IPS-18c (cell line): Measurements from ENCODE around the gene LDLRAP1.
"Not testable (repeated sequence)": the region's sequence is repeated elsewhere in the genome, so short reads cannot be mapped to it uniquely, and the experiment has no call there.

Source experiments
- H3K4me3 ChIP-seq: 2 replicates; pipeline ENCODE4 v1.7.0; 2013; ENCODE audit warnings: low read depth, mild to moderate bottlenecking, low read length, moderate library complexity; ENCODE audit not compliant: insufficient read depth
- H3K9me3 ChIP-seq: one replicate; pipeline ENCODE4 v1.6.1; 2013; ENCODE audit warnings: mild to moderate bottlenecking, low read length, moderate library complexity; ENCODE audit not compliant: control insufficient read depth, insufficient read depth

Gene LDLRAP1

GRCh38 chr1:25579292-25580252 is 36.2 kb downstream of the LDLRAP1 start:
- H3K9me3 ChIP-seq: peaks cover 2% of the 10 kb centered on the region
- no peak overlapping the region for H3K4me3 ChIP-seq

- Histone ChIP-seq H3K9me3 (peaks cover 2% of the 10 kb centered on the region), H3K4me3 (no peak overlapping the region)
Observed at GRCh38 chr1:25580927-25581326, 37.5 kb downstream of the LDLRAP1 start.

- H3K9me3 ChIP-seq: peaks cover 2% of the 10 kb centered on the region
Observed at GRCh38 chr1:25581764-25582163, 38.4 kb downstream of the LDLRAP1 start.

GRCh38 chr1:25583519-25584370 is 40.3 kb downstream of the LDLRAP1 start:
- Histone ChIP-seq H3K9me3 (peaks cover 2% of the 10 kb centered on the region), H3K4me3 (no peak overlapping the region)

More at GRCh38 chr1:25581764-25582163, 38.4 kb downstream of the LDLRAP1 start:
- H3K4me3 ChIP-seq: no peak overlapping the region

GRCh38 chr1:25586181-25586588 is 42.8 kb downstream of the LDLRAP1 start:
- no peak overlapping the region for H3K4me3 ChIP-seq
- H3K9me3 ChIP-seq: peaks cover 2% of the 10 kb centered on the region

GRCh38 chr1:25587290-25587689 is 43.9 kb downstream of the LDLRAP1 start:
- H3K4me3 ChIP-seq: no peak overlapping the region
- peaks cover 2% of the 10 kb centered on the region for H3K9me3 ChIP-seq

GRCh38 chr1:25588224-25588623 is 44.8 kb downstream of the LDLRAP1 start:
- H3K4me3 ChIP-seq, H3K9me3 ChIP-seq: not testable (repeated sequence)

- not testable (repeated sequence) for H3K4me3 ChIP-seq, H3K9me3 ChIP-seq
Observed at GRCh38 chr1:25588786-25589185, 45.4 kb downstream of the LDLRAP1 start.

- Histone ChIP-seq H3K9me3 (no peaks in the 10 kb centered on the region), H3K4me3 (no peak overlapping the region)
Observed at GRCh38 chr1:25590096-25590824, 46.9 kb downstream of the LDLRAP1 start.

- H3K4me3 ChIP-seq: no peak overlapping the region
- no peaks in the 10 kb centered on the region for H3K9me3 ChIP-seq
Observed at GRCh38 chr1:25593861-25594260, 50.5 kb downstream of the LDLRAP1 start.

- H3K4me3 ChIP-seq: no peak overlapping the region
- H3K9me3 ChIP-seq: no peaks in the 10 kb centered on the region
Observed at GRCh38 chr1:25594971-25595370, 51.6 kb downstream of the LDLRAP1 start.

- H3K4me3 ChIP-seq, H3K9me3 ChIP-seq: not testable (repeated sequence)
Observed at GRCh38 chr1:25596641-25597040, 53.2 kb downstream of the LDLRAP1 start.

GRCh38 chr1:25598879-25599278 is 55.5 kb downstream of the LDLRAP1 start:
- Histone ChIP-seq H3K9me3 (peaks cover 2% of the 10 kb centered on the region), H3K4me3 (no peak overlapping the region)

- no peak overlapping the region for H3K4me3 ChIP-seq
- peaks cover 2% of the 10 kb centered on the region for H3K9me3 ChIP-seq
Observed at GRCh38 chr1:25599969-25600610, 56.7 kb downstream of the LDLRAP1 start.

GRCh38 chr1:25600971-25601699 is 57.7 kb downstream of the LDLRAP1 start:
- H3K4me3 ChIP-seq, H3K9me3 ChIP-seq: not testable (repeated sequence)

- not testable (repeated sequence) for H3K9me3 ChIP-seq, H3K4me3 ChIP-seq
Observed at GRCh38 chr1:25603779-25604538, 60.6 kb downstream of the LDLRAP1 start.
